OCI-LY7 (cell line): ENCODE data around the gene ANAPC5. TPM values are rescaled to one million over a fixed set of nuclear protein-coding genes. Genes with fewer than 3 reads are reported as not detected.

Experiments
- total RNA-seq, 2 experiments: library from RNA; depleted of rRNA in 1 of 2; stranded (reverse); fragments of >200 nt in 1 of 2; shearing (Covaris generic) in 1 of 2; gene quantifications; 2 replicates each; pipeline ENCODE4 v1.2.3, GENCODE V29; 2014 to 2022

Gene ANAPC5
- total RNA-seq, 2 experiments from 2014 or later = 186 to 217 TPM

Other genes with a start within 250 kb of the ANAPC5 start
- 0.13 and 0.33 TPM in 2 replicates for gene P2RX7, start 219.5 kb downstream of the ANAPC5 start, total RNA-seq (2014; rRNA removed; shearing (Covaris generic))
- 0.26 and 0.48 TPM in 2 replicates for gene P2RX7, start 219.5 kb downstream of the ANAPC5 start, total RNA-seq (2022)
- 10.8 and 11.3 TPM in 2 replicates for gene P2RX4, start 142.3 kb downstream of the ANAPC5 start, total RNA-seq (2014; rRNA removed; shearing (Covaris generic))
- gene P2RX4, start 142.3 kb downstream of the ANAPC5 start, total RNA-seq (2022) = 17.5 and 17.7 TPM in 2 replicates
- 21.1 and 23.6 TPM in 2 replicates for gene CAMKK2, start 55.7 kb downstream of the ANAPC5 start, total RNA-seq (2014; rRNA removed; shearing (Covaris generic))
- gene CAMKK2, start 55.7 kb downstream of the ANAPC5 start, total RNA-seq (2022) = 27.6 and 28.8 TPM in 2 replicates
- gene RNF34, start 47.7 kb upstream of the ANAPC5 start, total RNA-seq (2014; rRNA removed; shearing (Covaris generic)) = 145 and 173 TPM in 2 replicates
- 85.4 and 87.8 TPM in 2 replicates for gene RNF34, start 47.7 kb upstream of the ANAPC5 start, total RNA-seq (2022)
- gene KDM2B, start 228.6 kb upstream of the ANAPC5 start, total RNA-seq (2014; rRNA removed; shearing (Covaris generic)) = 75.1 and 78.5 TPM in 2 replicates
- 88.0 and 93.6 TPM in 2 replicates for gene KDM2B, start 228.6 kb upstream of the ANAPC5 start, total RNA-seq (2022)